Measurements from ENCODE around the gene PFKFB1.

GRCh38 chrX:54964766-54965497 is 29.1 kb downstream of the PFKFB1 start:
- no peak for TF ChIP-seq CTCF (IDR thresholded peaks at IDR 0.05; ENCODE audit: low read depth, low read length, poor library complexity, severe bottlenecking)
- no peak for TF ChIP-seq EZH2phosphoT487 (IDR thresholded peaks at IDR 0.05; ENCODE audit: borderline replicate concordance, low read length)
